Esophagus muscularis mucosa (tissue), 4 donors: ENCODE results near the gene ZNF565.

ENCODE experiments used
- EP300 ChIP-seq: sonication (generic); formaldehyde crosslinking; IDR thresholded peaks from one replicate; pipeline ENCODE4 v1.6.1; 2017; ENCODE audit warnings: antibody characterized with exemption
- POLR2A ChIP-seq: fragments of 450-650 bp; IDR thresholded peaks from one replicate; pipeline ENCODE4 v1.6.1; 2017; ENCODE audit warnings: antibody characterized with exemption, moderate library complexity, mild to moderate bottlenecking, low read depth
- POLR2AphosphoS5 ChIP-seq, 2 donors: sonication (generic); formaldehyde crosslinking; IDR thresholded peaks; one replicate each; pipeline ENCODE4 v1.6.1; 2017; ENCODE audit warnings: antibody characterized with exemption in 2 of 2
- TF ChIP-seq, protein P1 (sequence below), 3 experiments: fragments of 200-600 bp in 2 of 3; fragments of 450-650 bp in 1 of 3; sonication (generic) in 2 of 3; IDR thresholded peaks; one replicate each; pipeline ENCODE4 v1.5.1; 2017 to 2019; ENCODE audit warnings: antibody characterized with exemption in 3 of 3, mild to moderate bottlenecking in 2 of 3, moderate library complexity in 1 of 3

DNA sequence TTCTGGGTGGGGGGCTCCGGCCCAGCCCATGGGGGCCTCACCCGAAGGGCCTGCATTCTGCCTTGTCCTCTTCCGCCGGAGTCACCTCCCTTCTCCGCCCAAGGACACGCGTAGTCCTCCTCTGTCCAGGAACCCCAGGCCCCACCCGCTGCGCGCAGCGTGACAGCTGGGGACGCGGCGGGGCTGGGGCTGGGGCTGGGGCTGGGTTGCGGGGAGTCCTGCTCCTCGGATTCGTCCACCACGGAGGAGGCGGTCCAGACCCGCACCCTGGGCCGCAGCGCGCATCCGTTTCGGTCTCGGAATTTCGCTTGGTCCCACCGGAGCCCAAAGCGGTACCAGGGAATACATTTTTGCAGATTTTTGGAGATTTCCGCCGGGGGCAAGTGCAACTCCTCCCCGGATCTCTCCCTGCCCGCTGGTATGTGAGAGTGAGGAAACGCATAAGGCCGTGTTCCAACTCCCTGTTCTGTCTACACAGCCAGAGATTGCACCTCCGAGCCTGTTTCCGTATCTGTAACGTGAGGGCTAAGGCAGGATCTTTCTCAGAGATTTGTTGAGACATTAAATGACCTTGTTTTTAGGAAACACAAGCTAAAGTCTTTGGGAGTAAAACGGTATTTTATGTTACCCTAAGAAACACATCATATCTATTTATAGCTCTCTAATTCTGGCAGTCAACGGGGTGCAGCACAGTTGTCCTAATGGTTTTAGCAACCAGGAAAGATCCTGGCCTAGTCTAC lies 61.9 kb downstream of the ZNF565 start, which contains the start of gene COX7A1:
- TF ChIP-seq, protein P1, sequence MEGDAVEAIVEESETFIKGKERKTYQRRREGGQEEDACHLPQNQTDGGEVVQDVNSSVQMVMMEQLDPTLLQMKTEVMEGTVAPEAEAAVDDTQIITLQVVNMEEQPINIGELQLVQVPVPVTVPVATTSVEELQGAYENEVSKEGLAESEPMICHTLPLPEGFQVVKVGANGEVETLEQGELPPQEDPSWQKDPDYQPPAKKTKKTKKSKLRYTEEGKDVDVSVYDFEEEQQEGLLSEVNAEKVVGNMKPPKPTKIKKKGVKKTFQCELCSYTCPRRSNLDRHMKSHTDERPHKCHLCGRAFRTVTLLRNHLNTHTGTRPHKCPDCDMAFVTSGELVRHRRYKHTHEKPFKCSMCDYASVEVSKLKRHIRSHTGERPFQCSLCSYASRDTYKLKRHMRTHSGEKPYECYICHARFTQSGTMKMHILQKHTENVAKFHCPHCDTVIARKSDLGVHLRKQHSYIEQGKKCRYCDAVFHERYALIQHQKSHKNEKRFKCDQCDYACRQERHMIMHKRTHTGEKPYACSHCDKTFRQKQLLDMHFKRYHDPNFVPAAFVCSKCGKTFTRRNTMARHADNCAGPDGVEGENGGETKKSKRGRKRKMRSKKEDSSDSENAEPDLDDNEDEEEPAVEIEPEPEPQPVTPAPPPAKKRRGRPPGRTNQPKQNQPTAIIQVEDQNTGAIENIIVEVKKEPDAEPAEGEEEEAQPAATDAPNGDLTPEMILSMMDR (IDR thresholded peaks at IDR 0.05): no peak
- TF ChIP-seq POLR2A: peak; percentile 55
- TF ChIP-seq EP300: no peak
- peak; percentile 92 to 94 for TF ChIP-seq POLR2AphosphoS5 (IDR thresholded peaks at IDR 0.05)
